Hepatocyte (in vitro differentiated cells): Measurements from ENCODE around the gene R3HDML. TPM values are rescaled to one million over a fixed set of nuclear protein-coding genes. Genes with fewer than 3 reads are reported as not detected.

Experiments
- DNase-seq: peaks from one replicate; pipeline ENCODE4 v3.0.0-alpha.2; 2016; ENCODE audit warnings: low spot score
- H2AFZ ChIP-seq: fragments of 200-600 bp; sonication (generic); 2 replicates; pipeline ENCODE4 v1.6.0; 2016; ENCODE audit warnings: antibody characterized with exemption, mild to moderate bottlenecking
- H3K27ac ChIP-seq: fragments of 200-600 bp; sonication (generic); 2 replicates; pipeline ENCODE4 v1.5.1; 2016; ENCODE audit warnings: mild to moderate bottlenecking
- H3K27me3 ChIP-seq: fragments of 200-600 bp; sonication (generic); 2 replicates; pipeline ENCODE4 v1.6.1; 2016
- H3K36me3 ChIP-seq: fragments of 200-600 bp; sonication (generic); replicated peaks from 2 replicates; pipeline ENCODE4 v1.5.1; 2016; ENCODE audit warnings: low read depth; ENCODE audit not compliant: insufficient read depth
- H3K4me1 ChIP-seq: fragments of 200-600 bp; sonication (generic); 2 replicates; pipeline ENCODE4 v1.5.1; 2016; ENCODE audit warnings: mild to moderate bottlenecking, moderate library complexity; ENCODE audit not compliant: insufficient read depth
- H3K4me2 ChIP-seq: fragments of 200-600 bp; sonication (generic); 2 replicates; pipeline ENCODE4 v1.6.0; 2016
- H3K4me3 ChIP-seq: fragments of 200-600 bp; sonication (generic); 2 replicates; pipeline ENCODE4 v1.5.1; 2016; ENCODE audit warnings: mild to moderate bottlenecking
- H3K79me2 ChIP-seq: fragments of 200-600 bp; sonication (generic); 2 replicates; pipeline ENCODE4 v1.6.0; 2017; ENCODE audit warnings: mild to moderate bottlenecking
- H3K9me2 ChIP-seq: fragments of 200-600 bp; sonication (generic); replicated peaks from 2 replicates; pipeline ENCODE4 v1.6.0; 2017; ENCODE audit warnings: mild to moderate bottlenecking; ENCODE audit not compliant: insufficient read depth
- H3K9me3 ChIP-seq: fragments of 200-600 bp; sonication (generic); 2 replicates; pipeline ENCODE4 v1.5.1; 2016; ENCODE audit warnings: low read depth, mild to moderate bottlenecking
- H4K20me1 ChIP-seq: fragments of 200-600 bp; sonication (generic); 2 replicates; pipeline ENCODE4 v1.6.0; 2016; ENCODE audit warnings: mild to moderate bottlenecking; ENCODE audit not compliant: insufficient read depth, poor library complexity, severe bottlenecking
- EZH2 ChIP-seq: fragments of 200-600 bp; sonication (generic); IDR thresholded peaks from 2 replicates; pipeline ENCODE4 v1.6.1; 2016; ENCODE audit warnings: antibody characterized with exemption, mild to moderate bottlenecking, borderline replicate concordance
- EZH2phosphoT487 ChIP-seq: fragments of 200-600 bp; sonication (generic); IDR thresholded peaks from one replicate; pipeline ENCODE4 v1.6.1; 2018; ENCODE audit warnings: antibody characterized with exemption, mild to moderate bottlenecking, low read depth, moderate library complexity; ENCODE audit not compliant: unreplicated experiment, severe bottlenecking
- WGBS: methylation state at CpG from one replicate; pipeline ENCODE4 v1.1.6; 2016; ENCODE audit warnings: low lambda C conversion rate; ENCODE audit errors: missing lambda C conversion rate; 5-methylcytosine and 5-hydroxymethylcytosine counted together
- polyA plus RNA-seq: library from polyadenylated mRNA; unstranded; fragments of >200 nt; fragmentation: Nextera tagmentation; extraction: Ambion mirVana; gene quantifications from 2 replicates; pipeline ENCODE4 v1.2.1, GENCODE V29; 2016
- total RNA-seq: library from RNA; depleted of rRNA; stranded (reverse); fragments of >200 nt; gene quantifications from 2 replicates; pipeline ENCODE4 v1.2.3, GENCODE V29; 2014
- TF ChIP-seq, protein P1 (sequence below): fragments of 200-600 bp; sonication (generic); IDR thresholded peaks from 2 replicates; pipeline ENCODE4 v1.5.1; 2016; ENCODE audit warnings: antibody characterized with exemption, mild to moderate bottlenecking; ENCODE audit not compliant: poor library complexity

Gene R3HDML
- total and polyA plus RNA-seq, 2 experiments from 2014 or later: 0.23 TPM; not detected in 1

DNA sequence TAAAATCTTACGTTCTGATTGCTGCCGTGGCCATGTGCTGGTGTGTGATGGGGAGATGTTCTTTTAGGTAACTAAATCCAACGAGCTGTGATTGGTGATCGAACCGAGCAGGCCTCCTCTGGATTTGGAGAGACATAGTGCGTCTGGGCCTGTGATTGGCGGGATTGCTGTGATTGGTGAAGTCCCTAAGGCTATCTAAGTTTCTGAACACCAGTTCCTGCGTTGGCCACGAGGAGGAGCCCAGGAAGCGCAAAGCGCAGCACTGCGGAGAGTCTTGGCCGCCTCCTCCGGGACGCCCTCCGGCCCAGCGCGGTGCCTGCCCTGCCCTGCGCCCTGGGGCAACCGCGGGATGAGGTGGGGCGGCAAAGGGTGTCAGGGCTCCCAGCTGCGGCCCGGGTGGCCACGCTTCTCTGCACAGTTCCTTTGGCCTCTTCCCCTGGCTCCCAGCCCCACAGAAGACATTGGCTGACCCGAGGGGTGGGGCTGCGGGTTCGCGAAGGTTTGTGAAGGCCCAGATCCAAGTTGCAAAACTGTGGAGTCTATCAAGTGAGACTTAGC lies 51.7 kb downstream of the R3HDML start:
- peak; percentile 77 for DNase-seq
- WGBS: 16% methylated on average over 29 of the region's 29 CpGs

DNA sequence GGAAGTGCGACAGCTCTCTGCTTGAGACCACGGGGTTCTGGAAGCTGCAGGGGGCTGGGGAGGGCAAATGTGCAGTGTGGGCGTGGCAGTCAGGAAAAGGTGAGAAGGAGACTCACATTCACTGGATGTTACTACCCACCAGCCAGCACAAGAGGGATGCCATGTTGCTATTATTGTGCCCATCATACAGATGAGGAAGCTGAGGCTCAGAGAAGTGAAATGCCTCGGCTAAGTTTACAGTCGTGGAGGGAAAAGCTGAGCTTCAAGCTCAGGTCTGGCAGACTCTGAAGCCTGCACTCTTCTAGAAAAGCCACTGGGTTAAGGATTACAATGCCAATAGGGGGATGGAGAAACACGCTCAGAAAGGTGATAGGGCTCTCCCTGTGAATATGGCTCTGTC lies 53.0 kb downstream of the R3HDML start:
- no peak overlapping the region for H2AFZ ChIP-seq
- no peaks in the 10 kb centered on the region for H3K27me3 ChIP-seq
- TF ChIP-seq EZH2: no peak
- TF ChIP-seq, protein P1, sequence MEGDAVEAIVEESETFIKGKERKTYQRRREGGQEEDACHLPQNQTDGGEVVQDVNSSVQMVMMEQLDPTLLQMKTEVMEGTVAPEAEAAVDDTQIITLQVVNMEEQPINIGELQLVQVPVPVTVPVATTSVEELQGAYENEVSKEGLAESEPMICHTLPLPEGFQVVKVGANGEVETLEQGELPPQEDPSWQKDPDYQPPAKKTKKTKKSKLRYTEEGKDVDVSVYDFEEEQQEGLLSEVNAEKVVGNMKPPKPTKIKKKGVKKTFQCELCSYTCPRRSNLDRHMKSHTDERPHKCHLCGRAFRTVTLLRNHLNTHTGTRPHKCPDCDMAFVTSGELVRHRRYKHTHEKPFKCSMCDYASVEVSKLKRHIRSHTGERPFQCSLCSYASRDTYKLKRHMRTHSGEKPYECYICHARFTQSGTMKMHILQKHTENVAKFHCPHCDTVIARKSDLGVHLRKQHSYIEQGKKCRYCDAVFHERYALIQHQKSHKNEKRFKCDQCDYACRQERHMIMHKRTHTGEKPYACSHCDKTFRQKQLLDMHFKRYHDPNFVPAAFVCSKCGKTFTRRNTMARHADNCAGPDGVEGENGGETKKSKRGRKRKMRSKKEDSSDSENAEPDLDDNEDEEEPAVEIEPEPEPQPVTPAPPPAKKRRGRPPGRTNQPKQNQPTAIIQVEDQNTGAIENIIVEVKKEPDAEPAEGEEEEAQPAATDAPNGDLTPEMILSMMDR: no peak
- no peak for TF ChIP-seq EZH2phosphoT487
- peaks cover 60% of the 10 kb centered on the region for H3K79me2 ChIP-seq
- no peaks in the 10 kb centered on the region for H4K20me1 ChIP-seq
- peaks cover 8% of the 10 kb centered on the region for H3K4me1 ChIP-seq
- H3K4me2 ChIP-seq: no peak overlapping the region
- no peaks in the 10 kb centered on the region for H3K9me2 ChIP-seq
- no peaks in the 10 kb centered on the region for H3K36me3 ChIP-seq
- H3K4me3 ChIP-seq: no peak overlapping the region
- H3K9me3 ChIP-seq: no peaks in the 10 kb centered on the region
- WGBS: 91% methylated on average over 6 of the region's 6 CpGs
- H3K27ac ChIP-seq: no peak overlapping the region
- no peak for DNase-seq

More for the DNA sequence above, 51.7 kb downstream of the R3HDML start:
- H3K9me3 ChIP-seq: no peaks in the 10 kb centered on the region
- no peaks in the 10 kb centered on the region for H3K27me3 ChIP-seq
- no peaks in the 10 kb centered on the region for H4K20me1 ChIP-seq
- no peaks in the 10 kb centered on the region for H3K9me2 ChIP-seq
- peaks cover 7% of the 10 kb centered on the region for H3K4me1 ChIP-seq
- H2AFZ ChIP-seq: no peak overlapping the region
- peak overlapping the region; percentile 67 for H3K4me2 ChIP-seq
- no peak for TF ChIP-seq EZH2
- TF ChIP-seq, protein P1: peak; percentile 72
- H3K36me3 ChIP-seq: no peaks in the 10 kb centered on the region
- H3K79me2 ChIP-seq: peaks cover 62% of the 10 kb centered on the region
- no peak overlapping the region for H3K27ac ChIP-seq
- no peak overlapping the region for H3K4me3 ChIP-seq

DNA sequence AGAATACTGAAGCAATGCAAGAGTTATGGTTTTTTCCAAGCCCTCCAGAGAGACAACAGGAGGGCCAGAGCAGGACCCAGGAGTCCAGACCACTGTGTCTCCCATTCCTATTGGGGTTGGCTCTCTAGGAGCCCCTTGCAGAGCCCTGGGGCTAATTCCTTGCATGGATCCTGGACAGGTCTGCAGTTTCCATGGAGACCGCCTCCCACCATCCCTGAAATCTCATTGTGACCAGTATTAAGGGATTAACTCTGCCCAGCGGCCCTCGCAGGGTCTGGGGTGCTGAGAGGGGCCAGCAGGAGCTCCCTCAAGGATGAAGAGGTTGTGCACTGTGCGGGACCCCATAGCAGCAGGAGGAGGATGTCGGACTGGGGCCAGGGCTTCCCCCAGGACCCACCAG lies 53.4 kb downstream of the R3HDML start:
- no peaks in the 10 kb centered on the region for H4K20me1 ChIP-seq
- no peak overlapping the region for H2AFZ ChIP-seq
- 76% methylated on average over 5 of the region's 5 CpGs for WGBS
- no peaks in the 10 kb centered on the region for H3K27me3 ChIP-seq
- no peak overlapping the region for H3K27ac ChIP-seq
- no peak overlapping the region for H3K4me2 ChIP-seq
- peaks cover 8% of the 10 kb centered on the region for H3K4me1 ChIP-seq
- no peaks in the 10 kb centered on the region for H3K9me3 ChIP-seq
- H3K79me2 ChIP-seq: peaks cover 59% of the 10 kb centered on the region
- no peak overlapping the region for H3K4me3 ChIP-seq
- H3K36me3 ChIP-seq: no peaks in the 10 kb centered on the region
- no peak for DNase-seq
- TF ChIP-seq EZH2phosphoT487 (no peak), EZH2 (no peak)
- TF ChIP-seq, protein P1: no peak
- H3K9me2 ChIP-seq: no peaks in the 10 kb centered on the region
